ENCODE measurements around the gene NRG3.

The NRG3 gene

DNA sequence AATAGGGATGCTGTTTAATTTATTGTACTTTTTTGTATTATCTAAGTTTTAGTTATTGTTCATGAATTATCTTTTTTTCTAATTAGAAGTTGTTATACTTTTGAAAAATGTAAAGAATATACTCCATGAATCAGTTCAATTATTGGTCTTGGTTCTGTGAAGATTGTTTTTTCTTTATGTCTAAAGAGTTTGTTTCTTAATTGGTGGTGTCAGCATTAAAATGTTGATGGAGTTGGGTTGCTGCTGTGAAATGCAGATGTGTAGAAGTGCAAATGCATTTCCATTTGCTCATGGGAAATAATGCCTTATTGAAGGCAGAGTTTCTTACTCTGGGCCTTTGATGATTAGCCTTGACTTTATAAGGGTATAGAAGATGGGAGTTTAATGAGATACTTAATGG, 11.9 kb downstream of the NRG3 start:
- TF ChIP-seq POLR2AphosphoS5 (IDR thresholded peaks at IDR 0.05; ENCODE audit: low read depth, low read length) (no peak), POLR2A (IDR thresholded peaks at IDR 0.05; ENCODE audit: low read depth, low read length) (no peak), TAF1 (IDR thresholded peaks at IDR 0.05; ENCODE audit: borderline replicate concordance, low read depth, low read length) (no peak)
- FAIRE-seq (no peak), DNase-seq (ENCODE audit: insufficient read length) (no peak)

- FAIRE-seq (no peak), DNase-seq (ENCODE audit: insufficient read length) (no peak)
- TF ChIP-seq TAF1 (IDR thresholded peaks at IDR 0.05; ENCODE audit: borderline replicate concordance, low read depth, low read length) (no peak), POLR2AphosphoS5 (IDR thresholded peaks at IDR 0.05; ENCODE audit: low read depth, low read length) (no peak), POLR2A (IDR thresholded peaks at IDR 0.05; ENCODE audit: low read depth, low read length) (no peak)
Observed at GRCh38 chr10:81889181-81889769, 14.3 kb downstream of the NRG3 start.

DNA sequence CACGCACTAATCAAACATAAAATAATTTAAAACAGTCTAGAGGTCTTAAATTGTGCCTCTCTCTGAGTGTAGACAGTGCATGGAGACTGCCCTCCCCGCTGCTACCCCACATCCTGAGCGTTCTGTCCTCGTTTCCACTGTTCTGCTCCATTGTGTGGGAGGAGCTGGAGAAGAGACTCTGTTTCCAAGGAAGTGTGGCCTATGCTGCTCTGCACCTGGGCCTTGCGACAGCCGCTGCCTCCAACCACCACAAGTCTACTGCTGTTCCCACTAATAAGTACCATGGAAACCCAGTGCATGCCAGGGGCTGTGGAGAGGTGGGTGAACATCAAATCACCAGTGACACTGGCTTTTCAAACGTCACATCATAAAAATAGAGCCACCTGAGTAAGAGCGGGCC, 19.6 kb downstream of the NRG3 start:
- no peak for DNase-seq (ENCODE audit: insufficient read length)
- no peak for FAIRE-seq
- TF ChIP-seq TAF1 (IDR thresholded peaks at IDR 0.05; ENCODE audit: borderline replicate concordance, low read depth, low read length) (no peak), POLR2AphosphoS5 (IDR thresholded peaks at IDR 0.05; ENCODE audit: low read depth, low read length) (no peak), POLR2A (IDR thresholded peaks at IDR 0.05; ENCODE audit: low read depth, low read length) (no peak)

GRCh38 chr10:81898518-81898917, 23.5 kb downstream of the NRG3 start:
- FAIRE-seq, result no peak
- no peak for DNase-seq (ENCODE audit: insufficient read length)
- TF ChIP-seq POLR2AphosphoS5 (IDR thresholded peaks at IDR 0.05; ENCODE audit: low read depth, low read length) (no peak), TAF1 (IDR thresholded peaks at IDR 0.05; ENCODE audit: borderline replicate concordance, low read depth, low read length) (no peak), POLR2A (IDR thresholded peaks at IDR 0.05; ENCODE audit: low read depth, low read length) (no peak)

- FAIRE-seq (no peak), DNase-seq (ENCODE audit: insufficient read length) (no peak)
- TF ChIP-seq POLR2AphosphoS5 (IDR thresholded peaks at IDR 0.05; ENCODE audit: low read depth, low read length) (no peak), TAF1 (IDR thresholded peaks at IDR 0.05; ENCODE audit: borderline replicate concordance, low read depth, low read length) (no peak), POLR2A (IDR thresholded peaks at IDR 0.05; ENCODE audit: low read depth, low read length) (no peak)
Observed at GRCh38 chr10:81900989-81901388, 26.0 kb downstream of the NRG3 start.

DNA sequence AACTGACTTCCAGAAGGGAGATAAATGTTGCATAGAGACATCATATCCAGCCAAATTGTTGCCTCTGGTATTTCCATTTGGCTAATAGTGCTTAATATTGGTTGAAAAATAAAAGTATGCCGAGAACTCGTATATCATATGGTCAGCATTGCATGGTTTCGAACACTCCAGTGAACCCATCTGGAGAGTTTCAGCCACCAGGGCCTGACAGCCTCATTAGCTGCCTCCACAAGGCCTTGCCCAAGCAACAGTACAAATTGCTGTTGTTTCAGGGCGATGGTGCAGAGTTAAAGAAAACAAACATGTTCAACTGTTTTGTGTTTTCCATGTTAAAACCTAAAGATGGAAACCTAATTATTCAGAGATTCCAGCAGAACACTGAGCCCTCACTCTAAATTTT, 28.5 kb downstream of the NRG3 start:
- FAIRE-seq (no peak), DNase-seq (ENCODE audit: insufficient read length) (no peak)
- no peak for TF ChIP-seq TAF1 (IDR thresholded peaks at IDR 0.05; ENCODE audit: borderline replicate concordance, low read depth, low read length)
- TF ChIP-seq POLR2AphosphoS5 (IDR thresholded peaks at IDR 0.05; ENCODE audit: low read depth, low read length), result no peak
- TF ChIP-seq POLR2A (IDR thresholded peaks at IDR 0.05; ENCODE audit: low read depth, low read length), result no peak

DNA sequence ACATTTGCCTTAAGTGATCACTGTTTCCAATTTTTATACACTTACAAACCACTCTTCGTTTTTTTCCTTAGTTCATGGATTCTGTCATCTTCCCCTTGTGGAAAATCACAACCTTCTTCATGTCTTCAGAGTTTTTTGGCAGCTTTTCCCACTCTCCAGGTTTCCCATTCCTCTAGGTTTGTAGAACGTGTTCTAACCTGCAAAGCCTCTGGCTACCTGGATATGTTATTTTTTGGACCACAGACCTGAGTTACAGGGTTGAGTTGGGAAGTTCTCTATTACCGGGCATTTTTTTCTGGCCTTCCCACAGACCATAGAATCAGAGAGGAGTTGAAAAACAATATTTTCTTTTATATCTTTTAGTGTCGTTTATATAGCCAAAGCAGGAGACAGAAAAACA, 30.2 kb downstream of the NRG3 start:
- no peak for FAIRE-seq
- TF ChIP-seq POLR2AphosphoS5 (IDR thresholded peaks at IDR 0.05; ENCODE audit: low read depth, low read length) (no peak), POLR2A (IDR thresholded peaks at IDR 0.05; ENCODE audit: low read depth, low read length) (no peak), TAF1 (IDR thresholded peaks at IDR 0.05; ENCODE audit: borderline replicate concordance, low read depth, low read length) (no peak)
- no peak for DNase-seq (ENCODE audit: insufficient read length)

- no peak for FAIRE-seq
- TF ChIP-seq POLR2AphosphoS5 (IDR thresholded peaks at IDR 0.05; ENCODE audit: low read depth, low read length) (no peak), POLR2A (IDR thresholded peaks at IDR 0.05; ENCODE audit: low read depth, low read length) (no peak), TAF1 (IDR thresholded peaks at IDR 0.05; ENCODE audit: borderline replicate concordance, low read depth, low read length) (no peak)
- DNase-seq (ENCODE audit: insufficient read length), result no peak
Observed at GRCh38 chr10:81909453-81909852, 34.5 kb downstream of the NRG3 start.

DNA sequence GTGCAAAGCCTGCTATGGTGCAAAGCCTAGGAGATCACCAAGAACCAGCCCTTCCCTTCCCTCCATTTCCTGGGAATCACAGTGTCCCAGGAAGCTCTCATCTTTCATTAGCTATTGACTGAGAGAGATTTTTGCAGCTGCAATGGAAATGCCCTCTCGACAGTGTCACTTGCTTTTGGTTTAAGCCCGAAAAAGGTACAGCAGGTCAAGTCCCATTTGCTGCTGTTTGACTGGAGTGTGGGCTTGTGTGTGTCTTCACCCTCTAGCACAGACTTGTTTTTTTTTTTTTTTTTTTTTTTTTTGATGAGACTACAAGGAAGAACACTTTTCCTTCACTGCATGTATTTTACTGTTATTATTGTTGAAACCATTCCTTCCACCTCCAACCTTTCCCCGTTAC, 36.3 kb downstream of the NRG3 start:
- TF ChIP-seq TAF1 (IDR thresholded peaks at IDR 0.05; ENCODE audit: borderline replicate concordance, low read depth, low read length), result no peak
- no peak for TF ChIP-seq POLR2A (IDR thresholded peaks at IDR 0.05; ENCODE audit: low read depth, low read length)
- no peak for TF ChIP-seq POLR2AphosphoS5 (IDR thresholded peaks at IDR 0.05; ENCODE audit: low read depth, low read length)
- FAIRE-seq (no peak), DNase-seq (ENCODE audit: insufficient read length) (no peak)

GRCh38 chr10:81914736-81915503, 39.9 kb downstream of the NRG3 start:
- FAIRE-seq, result no peak
- TF ChIP-seq TAF1 (IDR thresholded peaks at IDR 0.05; ENCODE audit: borderline replicate concordance, low read depth, low read length) (no peak), POLR2A (IDR thresholded peaks at IDR 0.05; ENCODE audit: low read depth, low read length) (no peak), POLR2AphosphoS5 (IDR thresholded peaks at IDR 0.05; ENCODE audit: low read depth, low read length) (no peak)
- DNase-seq (ENCODE audit: insufficient read length), result no peak

- no peak for FAIRE-seq
- DNase-seq (ENCODE audit: insufficient read length), result no peak
- TF ChIP-seq POLR2A (IDR thresholded peaks at IDR 0.05; ENCODE audit: low read depth, low read length) (no peak), TAF1 (IDR thresholded peaks at IDR 0.05; ENCODE audit: borderline replicate concordance, low read depth, low read length) (no peak), POLR2AphosphoS5 (IDR thresholded peaks at IDR 0.05; ENCODE audit: low read depth, low read length) (no peak)
Observed at GRCh38 chr10:81915504-81915897, 40.5 kb downstream of the NRG3 start.

DNA sequence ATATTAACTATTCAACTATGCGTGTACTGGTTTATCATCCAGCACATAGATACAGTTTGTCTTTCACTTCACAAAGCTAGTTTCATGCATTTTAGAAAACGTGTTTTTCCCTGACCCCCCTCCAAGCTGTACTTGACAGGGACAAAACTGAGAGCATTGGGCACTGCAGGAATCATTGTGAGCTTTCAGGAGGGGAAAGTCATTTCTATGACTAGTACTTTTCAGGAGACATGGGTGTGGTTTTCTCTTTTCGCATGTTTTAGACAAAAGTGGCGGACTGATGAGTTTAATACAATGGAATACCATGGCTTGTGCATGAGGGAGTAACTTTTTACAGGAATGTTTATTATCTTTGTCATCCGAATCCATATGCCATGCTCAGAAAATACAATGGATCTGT, 42.7 kb downstream of the NRG3 start:
- TF ChIP-seq POLR2A (IDR thresholded peaks at IDR 0.05; ENCODE audit: low read depth, low read length), result no peak
- DNase-seq (ENCODE audit: insufficient read length), result no peak
- no peak for FAIRE-seq

All from GM12892 (cell line).